ENCODE measurements around the gene PPRC1.
"Not testable (repeated sequence)": the region's sequence is repeated elsewhere in the genome, so short reads cannot be mapped to it uniquely, and the experiment has no call there.

The PPRC1 gene

DNA sequence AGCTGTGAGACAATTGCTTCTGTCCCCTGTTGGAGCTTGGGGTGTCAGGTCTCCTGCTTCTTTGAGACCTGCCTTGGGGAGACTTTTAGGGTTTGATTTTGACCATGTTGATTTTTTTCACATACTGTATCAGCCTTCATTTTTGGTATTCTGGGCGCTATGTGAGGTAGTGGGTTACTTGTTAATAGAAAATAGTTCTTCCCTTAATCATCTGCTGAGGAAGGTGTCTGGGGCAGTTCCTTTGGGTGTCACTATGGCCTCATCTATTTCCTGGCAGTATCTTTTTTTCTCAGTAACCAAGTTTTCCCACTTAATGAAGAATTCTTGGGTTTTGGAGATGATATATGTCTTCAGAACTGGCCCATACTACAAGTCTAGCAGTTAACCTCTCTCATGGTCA, 14.7 kb downstream of the PPRC1 start:
- DNase-seq = no peak

DNA sequence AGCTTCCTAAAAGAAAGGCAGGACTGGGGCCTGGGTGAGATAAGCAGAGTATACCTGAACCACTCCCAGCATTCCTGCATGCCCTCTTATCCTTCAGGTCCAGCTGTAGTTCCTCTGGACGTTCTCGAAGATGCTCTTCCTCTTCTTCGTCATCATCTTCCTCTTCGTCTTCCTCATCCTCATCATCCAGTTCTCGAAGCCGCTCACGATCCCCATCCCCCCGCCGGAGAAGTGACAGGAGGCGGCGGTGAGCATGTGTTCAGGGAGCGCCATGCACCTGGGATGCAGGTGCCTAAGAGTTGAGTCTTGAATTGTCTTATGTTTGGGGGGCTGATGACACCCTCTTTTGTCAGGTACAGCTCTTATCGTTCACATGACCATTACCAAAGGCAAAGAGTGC, 15.4 kb downstream of the PPRC1 start:
- DNase-seq = no peak

DNA sequence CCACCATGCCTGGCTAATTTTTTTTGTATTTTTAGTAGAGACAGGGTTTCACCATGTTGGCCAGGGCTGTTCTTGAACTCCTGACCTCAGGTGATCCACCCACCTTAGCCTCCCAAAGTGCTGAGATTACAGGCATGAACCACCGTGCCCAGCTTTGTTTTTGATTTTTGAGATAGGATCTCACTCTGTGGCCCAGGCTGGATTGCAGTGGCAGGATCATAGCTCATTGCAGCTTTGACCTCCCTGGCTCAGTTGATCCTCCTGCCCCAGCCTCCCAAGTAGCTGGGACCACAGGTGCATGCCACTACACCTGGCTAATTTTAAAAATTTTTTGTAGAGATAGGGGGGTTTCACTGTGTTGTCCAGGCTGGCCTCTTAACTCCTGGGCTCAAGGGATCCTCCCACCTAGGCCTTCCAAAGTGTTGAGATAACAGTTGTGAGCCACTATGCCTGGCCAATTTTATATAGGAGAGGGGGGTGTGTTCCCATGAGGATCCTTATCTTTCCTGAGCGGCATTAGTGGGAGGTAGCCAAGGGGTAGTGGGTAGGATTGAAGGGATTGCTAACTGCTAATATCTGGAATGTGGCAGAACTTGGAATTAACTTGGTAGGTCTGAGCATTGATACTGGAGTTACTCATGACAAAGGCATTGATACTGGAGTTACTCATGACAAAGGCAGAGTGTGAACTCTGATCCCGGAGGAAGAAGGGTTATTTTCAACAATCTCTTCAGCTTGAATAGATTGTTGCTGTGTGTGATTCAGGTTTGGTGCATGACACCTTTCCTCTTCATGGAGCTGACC, 18.3 kb downstream of the PPRC1 start:
- no peak for DNase-seq

DNA sequence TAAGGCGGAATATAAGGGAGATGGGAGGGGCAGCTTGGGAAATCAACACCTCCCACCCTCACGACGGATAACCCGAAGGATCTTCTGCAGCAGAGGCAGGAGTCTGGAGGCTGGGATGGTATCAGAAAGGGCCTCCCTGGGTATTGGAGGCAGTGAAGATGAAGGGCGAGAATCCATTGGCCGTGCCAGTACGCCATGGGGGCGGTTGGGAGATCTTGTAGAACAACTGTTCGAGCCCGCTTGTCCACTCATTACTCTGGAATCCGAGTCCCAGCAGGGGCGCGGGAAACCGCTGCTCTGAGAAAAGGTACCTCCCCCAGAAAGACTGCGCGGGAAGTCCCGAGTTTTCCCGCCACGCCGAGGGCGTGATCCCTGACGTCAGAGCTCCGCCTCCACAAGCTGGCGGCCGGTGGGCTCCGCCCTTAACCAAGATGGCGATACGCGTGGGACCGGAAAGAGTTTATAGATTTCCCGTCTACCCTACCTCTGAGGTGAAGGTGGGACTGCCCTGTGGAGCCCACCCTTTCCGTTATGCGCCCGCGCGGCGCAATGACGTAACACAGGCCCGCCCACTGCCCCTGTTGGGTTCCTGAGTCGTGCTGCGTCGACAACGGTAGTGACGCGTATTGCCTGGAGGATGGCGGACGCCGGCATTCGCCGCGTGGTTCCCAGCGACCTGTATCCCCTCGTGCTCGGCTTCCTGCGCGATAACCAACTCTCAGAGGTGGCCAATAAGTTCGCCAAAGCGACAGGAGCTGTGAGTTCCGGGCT, 19.1 kb downstream of the PPRC1 start, which contains the start of gene NOLC1:
NOLC1 (plus strand) TSS at position 616 of the 771 bp plus-strand sequence; CDS start at position 638, 22 bp downstream.
- peak; percentile 86 for DNase-seq

DNA sequence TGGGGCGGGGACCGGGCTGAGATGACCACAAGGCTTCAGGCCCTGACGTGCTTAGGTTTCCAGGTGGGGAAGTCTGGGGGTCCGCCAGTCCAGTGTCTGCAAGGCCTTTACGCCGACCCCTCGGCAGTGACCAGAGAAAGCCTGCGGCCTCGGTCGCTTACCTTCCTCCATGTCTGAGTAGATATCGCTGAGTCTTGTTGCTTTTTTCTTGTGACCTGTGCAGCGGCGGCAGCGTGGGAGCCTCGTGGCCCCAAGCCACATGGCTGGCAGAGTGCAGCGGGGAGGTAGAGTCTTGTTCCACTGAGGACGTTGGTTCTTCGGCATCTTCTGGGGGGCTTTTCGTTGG, 19.7 kb downstream of the PPRC1 start:
- DNase-seq = no peak

DNA sequence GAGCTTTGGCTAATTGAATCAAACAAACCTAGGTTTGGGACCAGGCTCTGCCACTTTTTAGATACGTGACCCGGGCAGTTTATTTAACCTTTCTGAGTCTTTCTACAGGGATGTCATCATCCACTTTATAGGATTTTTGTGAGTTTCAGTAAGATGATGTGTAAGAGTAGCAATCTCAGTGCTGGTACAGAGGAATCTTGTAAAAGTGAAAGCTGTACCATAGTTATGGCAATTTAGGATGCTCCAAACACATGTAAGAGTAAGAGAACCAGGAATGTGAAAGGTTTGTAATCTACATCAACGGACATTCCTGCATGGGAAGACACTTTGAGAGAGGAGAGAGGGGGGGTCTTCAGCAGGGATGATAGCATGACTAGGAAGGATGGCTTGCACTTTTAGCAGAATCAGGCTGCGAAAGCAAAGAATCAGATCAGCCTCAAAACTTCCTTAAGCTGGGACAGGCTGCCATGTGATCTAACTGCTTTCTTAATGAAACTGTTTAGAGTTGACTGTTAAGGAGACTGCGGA, 20.3 kb downstream of the PPRC1 start:
- DNase-seq = no peak

DNA sequence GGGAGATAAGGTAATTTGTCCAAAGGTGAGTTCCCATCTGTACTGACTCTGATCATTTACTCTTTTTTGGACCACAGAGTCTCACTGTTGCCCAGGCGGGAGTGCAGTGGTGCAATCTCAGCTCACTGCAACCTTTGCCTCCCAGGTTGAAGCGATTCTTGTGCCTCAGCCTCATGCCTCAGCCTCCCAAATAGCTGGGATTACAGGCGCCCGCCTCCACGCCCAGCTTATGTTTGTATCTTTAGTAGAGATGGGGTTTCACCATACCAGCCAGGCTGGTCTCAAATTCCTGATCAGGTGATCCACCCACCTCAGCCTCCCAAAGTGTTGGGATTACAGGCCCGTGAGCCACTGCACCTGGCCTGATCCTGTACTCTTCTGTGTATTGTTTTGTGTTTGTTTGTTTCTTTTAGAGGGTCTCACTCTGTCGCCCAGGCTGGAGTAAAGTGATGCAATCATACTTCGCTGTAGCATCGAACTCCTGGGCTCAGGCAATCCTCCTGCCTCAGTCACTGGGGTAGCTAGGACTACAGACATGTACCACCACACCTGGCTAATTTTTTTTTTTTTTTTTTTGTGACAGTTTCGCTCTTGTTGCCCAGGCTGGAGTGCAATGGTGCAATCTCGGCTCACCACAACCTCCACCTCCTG, 21.8 kb downstream of the PPRC1 start:
- DNase-seq = no peak

DNA sequence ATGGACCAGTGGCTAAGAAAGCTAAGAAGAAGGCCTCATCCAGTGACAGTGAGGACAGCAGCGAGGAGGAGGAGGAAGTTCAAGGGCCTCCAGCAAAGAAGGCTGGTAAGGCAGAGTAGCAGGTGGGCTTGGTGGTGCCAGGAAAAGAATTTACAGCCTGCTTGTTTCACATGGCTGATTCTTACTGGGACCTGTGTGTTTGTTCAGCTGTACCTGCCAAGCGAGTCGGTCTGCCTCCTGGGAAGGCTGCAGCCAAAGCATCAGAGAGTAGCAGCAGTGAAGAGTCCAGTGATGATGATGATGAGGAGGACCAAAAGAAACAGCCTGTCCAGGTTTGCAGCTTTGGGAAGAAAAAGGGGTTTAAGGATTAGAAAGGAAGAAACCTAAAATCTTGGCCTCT, 24.4 kb downstream of the PPRC1 start:
- no peak for DNase-seq

DNA sequence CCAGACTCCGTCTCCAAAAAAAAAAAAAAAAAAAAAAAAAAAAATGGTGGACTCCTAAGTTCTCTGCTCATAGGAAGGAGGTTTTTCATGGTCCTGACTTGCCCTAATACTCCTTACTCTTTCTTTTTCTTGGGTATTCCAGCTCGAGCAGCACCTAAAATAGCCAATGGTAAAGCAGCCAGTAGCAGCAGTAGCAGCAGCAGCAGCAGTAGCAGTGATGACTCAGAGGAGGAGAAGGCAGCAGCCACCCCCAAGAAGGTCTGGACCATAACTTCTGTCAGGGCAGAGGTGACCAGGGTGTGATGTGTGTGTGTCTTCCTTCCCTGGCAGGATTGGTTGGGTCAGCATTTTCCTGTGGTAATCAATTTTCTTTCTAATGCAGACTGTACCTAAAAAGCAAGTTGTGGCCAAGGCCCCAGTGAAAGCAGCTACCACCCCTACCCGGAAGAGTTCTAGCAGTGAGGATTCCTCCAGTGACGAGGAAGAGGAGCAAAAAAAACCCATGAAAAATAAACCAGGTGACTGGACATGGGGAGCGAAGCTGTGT, 26.3 kb downstream of the PPRC1 start:
- DNase-seq = no peak

DNA sequence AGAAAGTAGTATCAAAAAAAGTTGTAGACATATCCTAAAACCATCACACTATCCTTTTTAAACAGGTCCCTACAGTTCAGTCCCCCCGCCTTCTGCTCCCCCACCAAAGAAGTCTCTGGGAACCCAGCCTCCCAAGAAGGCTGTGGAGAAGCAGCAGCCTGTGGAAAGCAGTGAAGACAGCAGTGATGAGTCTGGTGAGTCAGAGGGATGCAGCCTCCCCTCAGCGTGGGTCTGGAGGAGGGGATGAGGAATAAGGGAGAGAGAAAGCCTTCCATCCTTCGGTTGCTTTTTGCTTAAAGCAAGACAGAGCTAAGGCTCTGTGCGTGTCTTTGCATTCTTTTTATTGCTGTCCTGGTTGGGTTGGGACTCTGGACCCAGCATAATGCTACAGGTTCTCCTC, 27.0 kb downstream of the PPRC1 start:
- no peak for DNase-seq

DNA sequence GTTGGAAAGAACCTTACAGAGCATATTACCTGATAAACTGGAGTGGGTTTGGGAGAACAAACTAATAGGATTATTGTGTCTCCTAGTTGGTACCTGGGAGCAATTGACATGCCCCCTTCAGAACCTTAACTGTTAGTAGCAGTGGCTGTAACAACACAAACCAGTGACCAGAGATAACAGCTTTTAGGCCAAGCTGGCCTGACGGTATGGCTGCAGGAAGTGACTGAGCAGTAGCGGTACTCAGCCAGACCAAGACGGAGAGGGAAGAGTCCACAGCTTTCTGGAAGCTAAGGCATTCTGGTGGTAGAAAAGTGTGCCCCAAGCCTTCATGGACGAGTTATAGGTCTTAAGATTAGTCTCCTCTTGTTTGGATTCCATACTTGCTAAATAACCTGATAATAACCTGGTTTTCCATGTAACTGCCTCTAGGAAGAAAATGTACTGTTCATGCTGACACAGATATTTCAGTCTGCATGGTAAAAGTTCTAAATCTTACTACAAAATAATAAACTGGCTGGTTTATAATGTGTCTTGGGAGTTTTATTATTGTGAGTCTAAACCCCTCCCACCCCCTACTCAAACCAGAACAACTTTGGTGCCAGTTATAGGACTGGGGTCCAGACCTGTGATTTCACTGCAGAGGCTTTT, 30.6 kb downstream of the PPRC1 start:
- no peak for DNase-seq

DNA sequence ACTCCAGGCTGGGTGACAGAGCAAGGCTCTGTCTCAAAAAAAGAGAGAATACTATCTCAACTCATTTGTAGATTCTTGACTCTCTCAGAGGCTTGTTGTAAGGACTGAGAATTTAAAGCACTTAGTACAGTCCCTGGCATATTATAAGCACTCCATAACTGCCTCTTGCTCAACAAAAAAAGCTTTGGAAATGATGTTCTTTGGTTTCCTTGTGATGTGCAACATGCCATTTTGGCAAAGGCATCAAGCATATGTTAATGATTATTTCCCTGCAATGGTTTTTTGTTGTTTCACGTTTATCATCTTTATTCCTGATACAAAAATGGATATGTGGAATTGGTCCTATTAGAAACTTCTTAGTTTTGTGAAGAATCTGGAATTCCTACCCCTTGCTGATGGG, 35.0 kb downstream of the PPRC1 start:
- no peak for DNase-seq

DNA sequence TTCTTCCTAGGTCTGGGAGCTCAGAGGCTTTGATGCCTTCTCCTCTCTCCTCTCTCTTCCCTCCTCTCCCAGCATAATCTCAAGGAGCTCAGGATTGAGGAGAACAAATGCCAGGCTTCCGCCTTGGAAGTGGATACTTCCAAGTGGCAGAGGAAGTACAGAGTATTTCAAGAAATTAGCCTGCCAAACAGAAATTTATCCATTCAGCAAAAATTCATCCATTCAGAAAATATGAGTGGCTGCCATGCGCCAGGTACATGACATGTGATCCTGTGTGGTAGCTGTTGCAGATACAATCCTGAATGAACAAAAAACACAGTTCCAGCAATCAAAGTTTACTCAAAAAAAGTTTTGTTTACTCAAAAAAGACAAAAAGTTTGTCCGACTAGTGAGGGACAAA, 37.8 kb downstream of the PPRC1 start:
- DNase-seq = no peak

DNA sequence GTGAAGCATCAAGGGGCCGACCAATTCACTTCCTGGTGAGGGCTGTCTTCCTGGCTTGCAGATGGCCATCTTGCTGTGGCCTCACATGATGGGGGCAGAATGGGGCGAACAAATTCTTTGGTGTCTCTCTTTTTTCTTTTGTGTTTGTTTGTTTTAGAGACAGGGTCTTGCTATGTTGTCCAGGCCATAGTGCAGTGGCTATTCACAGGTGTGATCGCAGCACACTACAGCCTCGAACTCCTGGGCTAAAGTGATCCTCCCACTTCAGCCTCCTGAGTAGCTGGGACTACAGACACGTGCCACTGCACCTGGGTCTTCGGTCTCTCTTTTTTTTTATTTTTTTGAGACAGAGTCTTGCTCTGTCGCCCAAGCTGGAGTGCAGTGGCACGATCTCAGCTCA, 39.4 kb downstream of the PPRC1 start:
- DNase-seq = no peak

DNA sequence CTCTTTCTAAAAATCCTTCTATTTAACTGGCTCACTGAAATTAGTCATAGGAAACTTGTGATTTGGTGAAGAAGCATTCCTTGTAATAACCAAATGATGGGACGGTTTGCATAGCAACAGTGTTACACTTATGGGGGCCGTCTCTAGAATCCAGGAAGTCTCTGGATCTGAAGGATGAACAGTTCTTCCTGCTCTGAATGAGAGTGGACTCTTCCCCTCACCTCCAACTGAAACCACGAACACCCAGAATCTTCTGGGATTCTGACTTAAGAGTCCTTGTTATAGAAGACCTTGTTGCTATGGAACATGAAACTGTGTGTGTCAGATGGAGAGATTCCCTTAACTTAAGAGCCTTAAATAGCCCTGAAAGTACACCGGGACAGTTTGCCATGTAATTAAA, 42.6 kb downstream of the PPRC1 start:
- DNase-seq = no peak

DNA sequence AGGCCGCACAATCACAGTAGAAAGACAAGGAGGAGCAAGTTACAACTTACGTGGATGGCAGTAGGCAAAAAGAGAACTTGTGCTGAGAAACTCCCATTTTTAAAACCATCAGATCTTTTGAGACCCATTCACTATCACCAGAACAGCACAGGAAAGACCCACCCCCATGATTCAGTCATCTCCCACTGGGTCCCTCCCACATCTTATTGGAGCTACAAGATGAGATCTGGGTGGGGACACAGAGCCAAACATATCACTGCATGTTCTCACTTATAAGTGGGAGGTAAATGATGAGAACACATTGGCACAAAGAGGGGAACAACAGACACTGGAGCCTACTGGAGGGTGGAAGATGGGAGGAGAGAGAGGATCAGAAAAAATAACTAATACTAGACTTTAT, 51.8 kb downstream of the PPRC1 start:
- DNase-seq = no peak

DNA sequence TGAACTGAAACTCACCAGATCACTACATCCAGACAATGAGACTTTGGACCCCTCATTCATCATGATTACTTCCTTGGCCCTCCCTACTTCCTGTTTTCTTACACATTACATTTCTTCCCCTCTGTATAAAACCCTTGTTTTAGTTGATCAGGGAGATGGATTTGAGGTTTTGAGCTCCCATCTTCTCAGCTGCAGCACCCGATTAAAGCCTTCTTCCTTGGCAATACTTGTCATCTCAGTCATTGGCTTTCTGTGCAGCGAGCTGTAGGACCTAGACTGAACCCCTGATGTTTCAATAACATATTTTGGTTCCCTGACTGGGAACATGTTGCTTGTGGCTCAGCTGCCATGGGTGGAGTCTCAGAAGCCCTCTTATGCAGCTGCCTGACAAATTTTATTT, 52.4 kb downstream of the PPRC1 start:
- no peak for DNase-seq

DNA sequence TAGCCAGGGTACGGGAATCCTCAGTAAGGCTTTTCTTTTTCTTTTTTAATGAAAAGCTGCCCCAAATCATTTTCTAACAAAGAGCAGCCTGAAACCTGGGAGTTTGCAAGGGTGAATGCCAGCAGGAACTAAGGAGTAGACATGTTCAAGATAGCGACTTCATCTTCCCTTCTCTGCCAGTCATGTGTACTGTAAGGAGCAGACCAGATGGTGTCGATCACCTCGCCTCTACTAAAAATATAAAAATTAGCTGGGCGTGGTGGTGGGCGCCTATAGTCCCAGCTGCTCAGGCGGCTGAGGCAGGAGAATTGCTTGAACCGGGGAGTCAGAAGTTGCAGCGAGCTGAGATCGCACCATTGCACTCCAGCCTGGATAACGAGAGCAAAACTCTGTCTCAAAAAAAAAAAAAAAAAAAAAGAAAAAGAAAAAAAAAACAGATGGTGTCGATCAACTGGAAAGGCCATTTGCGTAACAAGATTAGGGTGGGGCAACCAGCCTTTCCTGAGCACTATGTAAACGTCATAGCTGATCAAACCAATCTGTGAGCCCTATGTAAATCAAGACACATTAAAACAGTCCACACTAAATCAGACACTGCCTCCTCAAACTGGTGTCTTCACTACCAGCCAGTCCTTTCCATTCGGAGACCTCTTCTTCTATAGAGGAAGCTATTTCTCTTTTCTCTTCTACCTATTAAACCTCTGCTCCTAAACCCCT, 53.1 kb downstream of the PPRC1 start:
- no peak for DNase-seq

DNA sequence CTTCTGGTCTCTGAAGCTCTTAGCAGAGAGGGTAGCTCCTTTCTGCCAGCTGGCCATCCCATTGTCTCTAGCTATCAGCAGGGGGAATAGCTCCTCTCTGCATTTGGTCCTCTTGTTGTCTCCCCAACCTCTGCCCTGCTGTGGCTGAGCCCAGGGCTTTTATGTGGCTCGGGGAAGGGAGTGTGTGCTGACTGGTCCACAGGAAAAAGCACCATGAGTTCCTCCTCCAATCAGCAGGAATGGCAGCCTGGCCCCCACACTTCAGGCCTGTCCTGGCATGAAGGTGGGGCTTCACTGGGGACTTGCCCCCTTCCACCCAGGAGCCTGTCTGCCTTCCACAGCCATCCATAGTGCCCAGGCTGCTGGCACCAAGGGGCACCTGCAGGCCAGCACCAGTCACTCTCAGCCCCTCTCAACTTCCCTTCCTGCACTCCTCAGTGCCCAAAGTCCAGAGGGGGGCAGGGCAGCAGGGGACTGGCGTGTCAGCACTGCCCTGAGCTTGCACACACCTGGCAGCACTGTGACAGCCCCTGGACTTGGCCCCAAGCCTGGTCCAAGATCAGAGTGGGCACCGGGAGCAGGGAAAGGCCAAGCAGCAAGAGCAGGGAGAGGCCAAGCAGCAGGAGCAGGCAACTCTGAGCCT, 55.6 kb downstream of the PPRC1 start:
- no peak for DNase-seq

DNA sequence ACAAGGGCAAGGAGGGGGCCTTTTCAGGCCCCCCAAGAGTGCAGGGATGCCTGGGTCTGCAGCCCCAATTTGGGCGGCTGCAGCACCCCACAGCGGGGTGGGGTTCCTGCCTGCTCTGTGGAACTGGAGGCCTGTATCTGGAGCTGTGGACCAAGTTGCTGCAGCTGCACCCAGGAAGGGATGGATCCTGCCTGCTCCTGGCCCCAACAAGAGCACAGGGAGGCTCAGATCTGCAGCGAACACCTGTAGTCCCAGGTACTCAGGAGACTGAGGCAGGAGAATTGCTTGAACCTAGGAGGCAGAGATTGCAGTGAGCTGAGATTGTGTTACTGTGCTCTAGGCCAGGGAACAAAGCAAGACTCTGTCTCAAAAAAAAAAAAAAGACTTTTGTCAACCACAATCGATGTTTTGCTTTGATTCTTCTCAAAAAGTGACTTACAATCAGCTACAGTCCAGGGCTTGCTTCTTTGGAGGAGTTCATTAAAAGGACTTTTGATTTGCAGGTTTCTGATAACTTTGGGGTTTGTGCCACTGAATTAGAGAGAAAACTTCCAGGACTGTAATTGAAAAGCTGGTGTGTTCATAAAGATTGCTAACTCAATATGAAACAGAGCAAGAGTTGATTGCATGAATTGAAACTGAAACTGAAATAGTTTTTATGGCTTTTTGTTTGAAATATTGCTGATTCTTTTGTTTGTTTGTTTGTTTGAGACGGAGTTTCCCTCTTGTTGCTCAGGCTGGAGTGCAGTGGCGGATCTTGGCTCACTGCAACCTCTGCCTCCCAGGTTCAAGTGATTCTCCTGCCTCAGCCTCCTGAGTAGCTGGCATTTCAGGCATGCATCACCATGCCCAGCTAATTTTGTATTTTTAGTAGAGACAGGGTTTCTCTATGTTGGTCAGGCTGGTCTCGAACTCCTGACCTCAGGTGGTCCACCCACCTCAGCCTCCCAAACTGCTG, 56.4 kb downstream of the PPRC1 start:
- DNase-seq = not testable (repeated sequence)

Measured in DMS79 (cell line).